KOPT-K1 (cell line): ENCODE data around the gene LYST.
"Not testable (repeated sequence)": the region's sequence is repeated elsewhere in the genome, so short reads cannot be mapped to it uniquely, and the experiment has no call there.

Source experiments
- H3K27ac ChIP-seq: fragments of 200-600 bp; sonication (generic); 2 replicates; pipeline ENCODE4 v1.5.1; 2016; ENCODE audit warnings: antibody characterized with exemption, mild to moderate bottlenecking, low read depth, low read length; ENCODE audit not compliant: poor library complexity, severe bottlenecking
- H3K36me3 ChIP-seq: fragments of 200-600 bp; sonication (generic); 2 replicates; pipeline ENCODE4 v1.5.1; 2017; ENCODE audit warnings: antibody characterized with exemption, mild to moderate bottlenecking, low read length, moderate library complexity; ENCODE audit not compliant: insufficient read depth
- H3K9me3 ChIP-seq: fragments of 200-600 bp; sonication (generic); 2 replicates; pipeline ENCODE4 v1.5.1; 2017; ENCODE audit warnings: antibody characterized with exemption, low read length, mild to moderate bottlenecking; ENCODE audit not compliant: insufficient read depth, poor library complexity, severe bottlenecking

Gene LYST

DNA sequence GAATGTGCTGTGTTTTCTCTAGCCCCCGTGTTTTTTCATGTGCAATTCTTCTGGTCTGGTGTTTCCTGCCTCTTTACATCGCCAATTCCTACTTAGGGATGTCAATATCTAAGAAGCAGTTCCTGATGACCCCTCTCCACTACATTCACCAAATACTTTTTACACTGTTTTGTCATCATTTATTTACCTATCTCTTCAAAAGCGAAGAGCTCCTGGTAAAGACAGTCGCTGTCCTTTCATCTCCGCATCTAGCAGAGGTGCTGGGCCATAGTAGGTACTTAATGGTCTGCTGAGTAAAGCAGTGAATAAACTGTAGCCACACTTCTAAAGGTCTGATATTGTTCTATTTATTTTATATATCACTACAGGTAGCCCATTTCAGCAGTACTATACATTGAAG, 43.0 kb downstream of the LYST start:
- Histone ChIP-seq H3K9me3 (no peaks in the 10 kb centered on the region), H3K36me3 (no peaks in the 10 kb centered on the region), H3K27ac (no peak overlapping the region)

DNA sequence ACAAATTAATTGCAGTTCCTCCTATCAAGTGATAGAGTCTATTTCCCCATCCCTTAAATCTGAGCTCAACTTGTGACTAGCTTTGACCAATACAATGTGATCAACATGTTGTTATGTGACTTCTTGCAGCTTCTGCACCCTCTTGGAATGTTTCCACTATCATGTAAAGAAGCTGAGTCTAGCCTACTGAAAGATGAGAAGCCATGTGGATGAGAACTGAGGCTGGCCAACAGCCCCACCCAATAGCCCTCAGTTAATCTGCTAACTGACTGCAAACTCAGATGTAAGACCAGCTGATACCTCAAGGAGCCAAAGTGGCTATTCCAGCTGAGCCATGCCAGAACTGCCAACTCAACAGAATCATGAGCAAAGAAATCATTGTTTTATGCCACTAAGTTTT, 44.0 kb downstream of the LYST start:
- Histone ChIP-seq H3K36me3 (no peaks in the 10 kb centered on the region), H3K9me3 (no peaks in the 10 kb centered on the region), H3K27ac (no peak overlapping the region)

DNA sequence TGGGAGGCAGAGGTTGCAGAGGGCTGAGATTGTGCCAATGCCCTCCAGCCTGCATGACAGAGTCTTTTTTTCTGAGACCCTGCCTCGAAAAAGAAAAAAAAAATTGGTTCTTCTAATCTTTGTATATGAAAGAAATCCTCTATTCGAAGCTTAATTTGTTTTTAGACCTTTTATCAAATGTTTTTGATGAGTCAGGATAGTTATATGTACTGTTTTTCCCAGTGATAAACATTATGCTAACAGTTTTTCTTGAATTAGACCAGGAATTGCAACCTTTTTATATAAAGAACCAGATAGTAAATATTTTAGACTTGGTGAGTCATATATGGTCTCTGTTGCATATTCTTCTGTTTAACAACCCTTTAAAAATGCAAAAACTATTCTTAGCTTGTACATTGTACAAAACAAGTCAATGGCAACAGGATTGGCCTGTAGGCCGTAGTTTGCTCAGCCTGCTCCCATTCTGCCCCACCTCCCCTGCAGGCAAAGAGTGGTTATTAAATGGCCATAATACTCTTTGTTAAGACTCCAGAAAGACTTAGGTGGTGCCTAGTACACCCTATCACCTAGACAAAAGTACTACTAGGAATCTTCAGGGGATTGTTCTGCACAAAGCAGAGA, 45.2 kb downstream of the LYST start:
- H3K9me3 ChIP-seq, result no peaks in the 10 kb centered on the region

DNA sequence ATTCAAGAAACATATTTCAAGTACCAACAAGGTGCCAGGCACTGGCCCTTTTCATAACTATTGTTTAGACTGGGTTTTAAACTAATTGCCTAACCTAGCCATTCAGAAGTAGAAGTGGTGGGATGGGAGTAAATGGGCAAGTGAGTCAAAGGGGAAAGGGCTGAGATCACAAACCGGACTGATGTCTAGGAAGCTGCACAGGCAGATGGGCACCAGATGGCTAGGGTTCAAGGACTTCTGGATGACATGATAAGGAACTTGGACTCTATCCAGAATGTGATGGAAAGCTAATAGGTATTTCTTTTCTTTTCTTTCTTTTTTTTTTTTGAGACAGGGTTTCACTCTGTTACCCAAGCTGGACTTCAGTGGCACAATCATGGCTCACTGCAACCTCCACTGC, 46.6 kb downstream of the LYST start:
- Histone ChIP-seq H3K27ac (no peak overlapping the region), H3K36me3 (no peaks in the 10 kb centered on the region), H3K9me3 (no peaks in the 10 kb centered on the region)

More for the DNA sequence above, 45.2 kb downstream of the LYST start:
- H3K36me3 ChIP-seq, result no peaks in the 10 kb centered on the region
- H3K27ac ChIP-seq, result no peak overlapping the region

- Histone ChIP-seq H3K27ac (no peak overlapping the region), H3K9me3 (no peaks in the 10 kb centered on the region), H3K36me3 (no peaks in the 10 kb centered on the region)
Observed at GRCh38 chr1:235818632-235819136, 48.0 kb downstream of the LYST start.

DNA sequence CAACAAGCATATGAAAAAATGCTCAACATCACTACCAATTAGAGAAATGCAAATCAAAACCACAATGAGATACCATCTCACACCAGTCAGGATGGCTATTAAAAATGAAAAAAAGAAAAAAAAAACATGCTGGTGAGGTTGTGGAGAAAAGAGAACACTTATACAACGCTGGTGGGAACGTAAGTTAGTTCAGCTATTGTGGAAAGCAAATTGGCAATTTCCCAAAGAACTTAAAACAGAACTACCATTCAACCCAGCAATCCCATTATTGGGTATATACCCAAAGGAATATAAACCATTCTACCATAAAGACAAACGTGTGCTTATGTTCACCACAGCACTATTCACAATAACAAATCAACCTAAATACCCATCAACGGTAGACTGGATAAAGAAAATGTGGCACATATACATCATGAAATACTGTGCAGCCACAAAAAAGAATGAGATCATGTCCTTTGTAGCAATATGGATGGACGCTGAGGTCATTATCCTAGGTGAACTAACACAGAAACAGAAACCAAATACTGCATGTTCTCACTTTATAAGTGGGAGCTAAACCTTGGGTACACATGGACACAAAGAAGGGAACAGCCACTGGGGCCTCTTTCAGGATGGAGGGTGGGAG, 49.5 kb downstream of the LYST start:
- Histone ChIP-seq H3K27ac (no peak overlapping the region), H3K9me3 (no peaks in the 10 kb centered on the region), H3K36me3 (no peaks in the 10 kb centered on the region)

DNA sequence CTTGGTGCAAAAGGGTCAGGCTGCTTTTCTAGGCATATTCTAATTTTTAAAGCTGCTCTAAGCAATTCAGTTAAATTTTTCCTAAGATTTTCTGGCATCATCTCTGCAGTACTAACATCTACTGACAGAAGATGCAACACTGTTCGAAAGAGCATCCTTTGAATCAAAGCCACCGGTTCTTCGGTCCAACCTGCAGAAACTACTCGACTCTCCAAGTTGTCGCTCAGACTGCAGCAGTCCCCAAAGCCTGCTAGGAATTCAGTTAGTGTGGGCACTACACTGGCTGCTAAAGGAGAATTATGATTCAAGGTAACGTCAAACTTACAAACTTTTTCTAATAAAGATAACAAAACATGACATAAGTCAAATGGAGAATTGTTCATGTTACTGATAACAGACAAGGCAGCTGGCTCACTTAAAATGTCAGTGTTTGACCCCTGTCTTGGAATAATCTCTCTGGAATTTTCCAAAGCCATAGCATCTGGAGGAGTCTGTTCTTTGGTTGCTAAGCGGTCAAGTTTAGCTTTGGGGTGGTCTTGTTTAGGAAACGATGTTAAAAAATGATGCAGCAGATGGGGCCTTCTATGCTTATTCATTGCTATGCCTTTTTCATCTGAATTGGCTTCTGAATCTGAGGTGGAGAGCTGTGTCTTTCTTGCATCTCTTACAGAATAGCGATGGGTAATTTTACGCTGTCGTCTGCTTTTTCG, 56.9 kb downstream of the LYST start:
- H3K36me3 ChIP-seq, result no peaks in the 10 kb centered on the region
- no peaks in the 10 kb centered on the region for H3K9me3 ChIP-seq
- no peak overlapping the region for H3K27ac ChIP-seq

DNA sequence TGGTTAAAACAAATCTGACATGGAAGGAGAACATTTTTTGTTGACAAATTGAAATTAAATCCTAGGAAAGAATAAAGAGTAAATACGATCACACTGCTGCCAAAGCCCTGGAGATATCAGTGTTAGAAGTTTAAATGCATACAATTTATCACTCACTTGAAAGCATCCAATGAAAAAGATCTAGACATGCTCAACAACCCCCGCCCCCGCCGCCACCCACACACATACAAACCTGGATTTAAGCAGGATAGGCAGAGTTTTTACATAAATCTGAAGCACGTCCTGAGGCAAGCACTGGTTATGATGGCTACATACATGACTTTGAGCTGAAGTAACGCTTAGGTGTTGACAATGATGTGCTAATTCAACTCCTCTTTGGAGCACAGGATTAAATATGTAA, 58.5 kb downstream of the LYST start:
- H3K9me3 ChIP-seq, result no peaks in the 10 kb centered on the region
- no peaks in the 10 kb centered on the region for H3K36me3 ChIP-seq
- H3K27ac ChIP-seq, result no peak overlapping the region

- Histone ChIP-seq H3K36me3 (no peaks in the 10 kb centered on the region), H3K9me3 (no peaks in the 10 kb centered on the region), H3K27ac (no peak overlapping the region)
Observed at GRCh38 chr1:235806123-235806522, 60.6 kb downstream of the LYST start.

DNA sequence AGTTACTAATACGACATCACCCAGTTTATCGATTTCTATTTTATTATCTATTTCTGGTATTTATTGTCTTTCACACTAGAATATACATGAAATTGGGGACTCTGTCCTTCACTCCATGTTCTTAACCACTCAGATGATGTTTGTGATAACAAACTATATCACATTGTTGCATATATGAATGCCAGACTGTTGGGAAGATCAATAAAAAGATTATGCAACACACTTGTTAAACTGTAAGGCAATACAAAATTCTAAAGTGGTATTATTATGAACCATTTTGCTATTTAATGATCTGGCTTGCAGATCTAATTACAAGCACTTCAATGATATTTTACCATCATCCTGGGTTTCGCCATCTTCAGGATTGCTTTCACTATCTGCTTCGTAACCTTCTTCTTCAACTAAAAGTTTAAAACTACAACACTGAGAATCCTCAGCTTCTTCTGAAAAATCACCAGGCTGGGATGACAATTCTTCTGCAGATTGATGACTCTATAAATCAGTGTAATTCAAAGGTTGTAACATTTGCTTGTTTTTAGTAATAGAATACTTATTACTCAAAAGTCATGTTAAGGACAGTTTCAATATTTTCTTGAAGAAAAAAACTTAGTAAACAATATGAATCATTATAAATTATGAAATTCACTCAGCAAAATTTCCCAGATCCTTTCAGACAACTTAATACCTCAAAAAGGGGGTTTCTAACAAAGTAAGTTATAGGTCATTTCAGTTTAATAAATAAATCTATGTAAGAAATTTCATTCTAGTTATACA, 63.9 kb downstream of the LYST start:
- H3K9me3 ChIP-seq, result no peaks in the 10 kb centered on the region
- H3K36me3 ChIP-seq, result no peaks in the 10 kb centered on the region
- no peak overlapping the region for H3K27ac ChIP-seq

- H3K27ac ChIP-seq, result no peak overlapping the region
- no peaks in the 10 kb centered on the region for H3K36me3 ChIP-seq
- H3K9me3 ChIP-seq, result no peaks in the 10 kb centered on the region
Observed at GRCh38 chr1:235799264-235799663, 67.4 kb downstream of the LYST start.

DNA sequence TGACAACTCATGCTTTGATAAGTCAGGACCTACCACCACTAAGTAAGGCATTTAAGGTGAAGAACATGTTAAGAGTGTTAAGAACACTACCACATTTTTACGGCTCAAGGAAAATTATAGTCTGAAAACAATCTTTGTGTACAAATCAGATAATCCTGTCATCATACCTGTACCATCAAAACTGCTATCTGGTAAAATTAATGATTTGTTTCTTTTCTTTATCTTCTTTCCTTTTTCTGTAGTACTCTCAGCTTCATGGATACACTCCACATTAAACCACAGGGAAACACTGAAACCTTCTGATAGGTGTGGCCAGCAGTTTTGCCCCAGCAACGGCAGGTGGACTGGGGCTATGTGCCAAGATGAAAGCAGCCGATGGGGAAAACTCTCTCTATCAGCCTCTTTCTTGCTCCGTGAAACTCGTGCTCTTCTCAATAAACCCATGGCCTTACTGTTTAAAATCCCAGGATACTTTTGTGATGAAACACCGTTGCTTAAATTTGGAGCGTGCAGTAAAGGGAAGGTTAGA, 75.1 kb downstream of the LYST start:
- Histone ChIP-seq H3K9me3 (no peaks in the 10 kb centered on the region), H3K36me3 (no peaks in the 10 kb centered on the region), H3K27ac (no peak overlapping the region)

DNA sequence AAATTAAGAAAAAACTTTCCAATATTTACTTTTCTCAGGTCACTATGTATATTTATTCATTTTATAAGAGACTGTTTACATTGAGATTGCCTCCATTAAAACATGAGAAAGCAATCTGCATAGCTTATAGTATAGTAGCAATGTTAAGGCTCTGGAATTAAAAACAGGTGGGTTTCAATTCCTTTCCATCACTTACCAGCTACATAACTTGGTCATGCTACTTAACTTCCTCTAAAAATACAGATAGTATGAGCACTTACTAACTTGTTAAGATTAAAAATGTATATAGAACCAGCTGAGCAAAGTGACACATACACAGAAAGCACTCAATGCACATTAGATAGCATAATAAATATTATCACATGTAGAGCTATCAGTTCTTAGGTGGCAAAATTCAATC, 76.6 kb downstream of the LYST start:
- H3K36me3 ChIP-seq, result no peaks in the 10 kb centered on the region
- H3K27ac ChIP-seq, result no peak overlapping the region
- no peaks in the 10 kb centered on the region for H3K9me3 ChIP-seq

DNA sequence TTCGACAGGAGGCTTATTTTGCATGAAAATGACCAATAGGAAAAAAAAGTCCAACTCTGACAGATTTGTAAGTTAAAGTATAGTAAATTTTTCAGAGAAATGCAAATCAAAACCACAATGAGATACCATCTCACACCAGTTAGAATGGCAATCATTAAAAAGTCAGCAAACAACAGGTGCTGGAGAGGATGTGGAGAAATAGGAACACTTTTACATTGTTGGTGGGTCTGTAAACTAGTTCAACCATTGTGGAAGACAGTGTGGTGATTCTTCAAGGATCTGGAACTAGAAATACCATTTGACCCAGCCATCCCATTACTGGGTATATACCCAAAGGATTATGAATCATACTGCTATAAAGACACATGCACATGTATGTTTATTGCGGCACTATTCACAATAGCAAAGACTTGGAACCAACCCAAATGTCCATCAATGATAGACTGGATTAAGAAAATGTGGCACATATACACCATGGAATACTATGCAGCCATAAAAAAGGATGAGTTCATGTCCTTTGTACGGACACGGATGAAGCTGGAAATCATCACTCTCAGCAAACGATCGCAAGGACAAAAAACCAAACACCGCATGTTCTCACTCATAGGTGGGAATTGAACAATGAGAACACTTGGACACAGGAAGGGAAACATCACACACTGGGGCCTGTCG, 80.3 kb downstream of the LYST start:
- H3K9me3 ChIP-seq, H3K27ac ChIP-seq, H3K36me3 ChIP-seq: not testable (repeated sequence)
